ENCODE data around the gene LGALS3BP. TPM values are rescaled to one million over a fixed set of nuclear protein-coding genes. Genes with fewer than 3 reads are reported as not detected.

The LGALS3BP gene
- total RNA-seq, 1 donor = 457 TPM

DNA sequence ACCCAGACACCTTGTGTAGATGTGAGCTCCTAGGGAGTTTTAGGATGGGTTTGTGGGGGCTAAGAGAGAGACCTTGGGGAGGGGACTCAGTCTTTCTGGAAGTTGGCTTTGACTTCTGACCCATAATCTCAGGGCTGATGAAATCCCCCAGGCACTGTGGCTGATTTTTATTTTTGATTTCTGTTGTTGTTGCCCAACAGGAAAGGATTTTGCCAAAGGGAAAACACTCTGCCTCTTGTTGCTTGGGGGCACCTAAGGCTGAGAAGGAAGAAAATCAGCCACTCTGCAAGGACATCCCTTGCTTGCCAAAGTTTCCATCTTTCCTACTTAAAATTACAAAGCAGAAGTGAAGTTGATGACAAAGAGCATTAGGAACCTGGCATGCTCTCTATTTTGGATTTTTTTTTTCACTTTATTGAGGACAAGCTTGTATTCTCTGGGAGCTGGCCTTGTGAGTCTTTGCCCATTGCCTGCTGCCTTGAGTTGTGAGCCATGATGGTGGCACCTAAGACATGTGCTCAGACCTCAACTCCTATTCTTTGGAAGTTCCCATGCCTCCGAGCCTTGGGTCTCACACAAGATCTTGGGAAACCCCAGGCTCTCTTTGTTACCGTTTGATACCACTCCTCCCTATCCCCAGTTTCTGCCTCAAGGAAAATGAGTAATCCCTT lies 41.0 kb upstream of the LGALS3BP start:
- H3K79me2 ChIP-seq (ENCODE audit: insufficient read depth, low read length) = no peaks in the 10 kb centered on the region
- peaks cover 23% of the 10 kb centered on the region for H3K27me3 ChIP-seq (ENCODE audit: insufficient read depth, low read length)
- no peaks in the 10 kb centered on the region for H3K9me3 ChIP-seq (ENCODE audit: low read depth, low read length)
- H3K36me3 ChIP-seq (ENCODE audit: insufficient read depth, low read length) = no peaks in the 10 kb centered on the region
- H3K4me2 ChIP-seq (ENCODE audit: insufficient read depth, low read length) = no peak overlapping the region
- H4K20me1 ChIP-seq (ENCODE audit: insufficient read depth, low read length) = no peaks in the 10 kb centered on the region
- H3K4me3 ChIP-seq (ENCODE audit: insufficient read depth, low read length) = no peak overlapping the region
- DNase-seq (ENCODE audit: insufficient read length, low spot score, missing footprints) = peak; percentile 43
- H2AFZ ChIP-seq (ENCODE audit: low read length) = no peak overlapping the region
- TF ChIP-seq, protein P1, sequence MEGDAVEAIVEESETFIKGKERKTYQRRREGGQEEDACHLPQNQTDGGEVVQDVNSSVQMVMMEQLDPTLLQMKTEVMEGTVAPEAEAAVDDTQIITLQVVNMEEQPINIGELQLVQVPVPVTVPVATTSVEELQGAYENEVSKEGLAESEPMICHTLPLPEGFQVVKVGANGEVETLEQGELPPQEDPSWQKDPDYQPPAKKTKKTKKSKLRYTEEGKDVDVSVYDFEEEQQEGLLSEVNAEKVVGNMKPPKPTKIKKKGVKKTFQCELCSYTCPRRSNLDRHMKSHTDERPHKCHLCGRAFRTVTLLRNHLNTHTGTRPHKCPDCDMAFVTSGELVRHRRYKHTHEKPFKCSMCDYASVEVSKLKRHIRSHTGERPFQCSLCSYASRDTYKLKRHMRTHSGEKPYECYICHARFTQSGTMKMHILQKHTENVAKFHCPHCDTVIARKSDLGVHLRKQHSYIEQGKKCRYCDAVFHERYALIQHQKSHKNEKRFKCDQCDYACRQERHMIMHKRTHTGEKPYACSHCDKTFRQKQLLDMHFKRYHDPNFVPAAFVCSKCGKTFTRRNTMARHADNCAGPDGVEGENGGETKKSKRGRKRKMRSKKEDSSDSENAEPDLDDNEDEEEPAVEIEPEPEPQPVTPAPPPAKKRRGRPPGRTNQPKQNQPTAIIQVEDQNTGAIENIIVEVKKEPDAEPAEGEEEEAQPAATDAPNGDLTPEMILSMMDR (IDR thresholded peaks at IDR 0.05; ENCODE audit: extremely low read depth, low read depth, low read length) = no peak
- no peak overlapping the region for H3K27ac ChIP-seq (ENCODE audit: low read depth, low read length)
- H3K4me1 ChIP-seq (ENCODE audit: insufficient read depth, low read length) = peaks cover 27% of the 10 kb centered on the region

GRCh38 chr17:79019632-79020584 lies 40.2 kb upstream of the LGALS3BP start:
- Histone ChIP-seq H3K27me3 (ENCODE audit: insufficient read depth, low read length) (peaks cover 17% of the 10 kb centered on the region), H3K4me3 (ENCODE audit: insufficient read depth, low read length) (peak overlapping the region; percentile 38), H3K4me1 (ENCODE audit: insufficient read depth, low read length) (peaks cover 19% of the 10 kb centered on the region), H3K9me3 (ENCODE audit: low read depth, low read length) (no peaks in the 10 kb centered on the region), H3K4me2 (ENCODE audit: insufficient read depth, low read length) (peak overlapping the region; percentile 71), H4K20me1 (ENCODE audit: insufficient read depth, low read length) (no peaks in the 10 kb centered on the region), H3K36me3 (ENCODE audit: insufficient read depth, low read length) (no peaks in the 10 kb centered on the region), H2AFZ (ENCODE audit: low read length) (peak overlapping the region; percentile 35), H3K79me2 (ENCODE audit: insufficient read depth, low read length) (no peaks in the 10 kb centered on the region), H3K27ac (ENCODE audit: low read depth, low read length) (peak overlapping the region; percentile 43)
- peak; percentile 87 for DNase-seq (ENCODE audit: insufficient read length, low spot score, missing footprints)
- TF ChIP-seq, protein P1 (IDR thresholded peaks at IDR 0.05; ENCODE audit: extremely low read depth, low read depth, low read length) = peak; percentile 84

DNA sequence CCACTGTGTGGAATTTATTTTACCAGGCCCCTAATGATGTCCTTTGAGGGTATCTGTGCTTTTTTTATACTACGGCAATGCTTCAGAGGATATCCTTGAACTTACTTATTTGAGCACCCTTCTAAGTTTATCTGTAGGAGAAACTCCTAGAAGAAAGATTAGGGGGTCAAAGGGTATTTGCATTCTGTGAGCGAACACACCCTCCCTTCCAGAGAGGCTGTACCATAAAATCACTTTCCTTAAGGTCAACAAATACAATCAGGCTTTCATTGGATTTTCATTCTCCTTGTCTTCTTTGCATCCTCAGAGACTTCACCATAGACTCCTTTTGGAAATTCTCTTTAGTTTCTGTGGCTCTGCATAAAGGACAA lies 39.5 kb upstream of the LGALS3BP start:
- H3K4me2 ChIP-seq (ENCODE audit: insufficient read depth, low read length) = no peak overlapping the region
- no peak overlapping the region for H2AFZ ChIP-seq (ENCODE audit: low read length)
- peaks cover 13% of the 10 kb centered on the region for H3K4me1 ChIP-seq (ENCODE audit: insufficient read depth, low read length)
- H3K9me3 ChIP-seq (ENCODE audit: low read depth, low read length) = no peaks in the 10 kb centered on the region
- no peaks in the 10 kb centered on the region for H3K79me2 ChIP-seq (ENCODE audit: insufficient read depth, low read length)
- no peak for DNase-seq (ENCODE audit: insufficient read length, low spot score, missing footprints)
- TF ChIP-seq, protein P1 (IDR thresholded peaks at IDR 0.05; ENCODE audit: extremely low read depth, low read depth, low read length) = no peak
- peaks cover 10% of the 10 kb centered on the region for H3K27me3 ChIP-seq (ENCODE audit: insufficient read depth, low read length)
- H4K20me1 ChIP-seq (ENCODE audit: insufficient read depth, low read length) = no peaks in the 10 kb centered on the region
- no peak overlapping the region for H3K4me3 ChIP-seq (ENCODE audit: insufficient read depth, low read length)
- H3K27ac ChIP-seq (ENCODE audit: low read depth, low read length) = no peak overlapping the region
- no peaks in the 10 kb centered on the region for H3K36me3 ChIP-seq (ENCODE audit: insufficient read depth, low read length)

DNA sequence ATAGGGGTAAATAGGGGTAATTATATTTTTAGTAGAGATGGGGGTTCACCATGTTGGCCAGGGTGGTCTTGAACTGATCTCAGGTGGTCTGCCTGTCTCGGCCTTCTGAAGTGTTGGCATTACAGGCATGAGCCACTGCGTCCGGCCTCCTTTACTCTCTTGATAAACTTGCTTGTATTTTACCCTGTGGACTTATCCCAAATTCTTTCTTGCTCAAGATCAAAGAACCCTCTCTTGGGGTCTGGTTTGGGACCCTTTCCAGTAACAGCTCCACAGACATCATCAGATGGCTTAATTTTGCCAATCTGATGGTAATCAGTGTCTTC lies 38.6 kb upstream of the LGALS3BP start:
- Histone ChIP-seq H3K4me1 (ENCODE audit: insufficient read depth, low read length) (peaks cover 10% of the 10 kb centered on the region), H3K4me2 (ENCODE audit: insufficient read depth, low read length) (no peak overlapping the region), H3K9me3 (ENCODE audit: low read depth, low read length) (no peaks in the 10 kb centered on the region), H3K27ac (ENCODE audit: low read depth, low read length) (no peak overlapping the region), H4K20me1 (ENCODE audit: insufficient read depth, low read length) (no peaks in the 10 kb centered on the region), H3K27me3 (ENCODE audit: insufficient read depth, low read length) (peaks cover 5% of the 10 kb centered on the region), H3K79me2 (ENCODE audit: insufficient read depth, low read length) (no peaks in the 10 kb centered on the region), H3K36me3 (ENCODE audit: insufficient read depth, low read length) (no peaks in the 10 kb centered on the region), H2AFZ (ENCODE audit: low read length) (no peak overlapping the region), H3K4me3 (ENCODE audit: insufficient read depth, low read length) (no peak overlapping the region)
- no peak for DNase-seq (ENCODE audit: insufficient read length, low spot score, missing footprints)
- TF ChIP-seq, protein P1 (IDR thresholded peaks at IDR 0.05; ENCODE audit: extremely low read depth, low read depth, low read length) = no peak
